ENCODE data around the gene FXYD2. TPM values are rescaled to one million over a fixed set of nuclear protein-coding genes. Genes with fewer than 3 reads are reported as not detected.

Gene FXYD2
- total and polyA plus RNA-seq, 7 experiments from 2014 or later, result 3.1 to 25.6 (median 5.6) TPM

DNA sequence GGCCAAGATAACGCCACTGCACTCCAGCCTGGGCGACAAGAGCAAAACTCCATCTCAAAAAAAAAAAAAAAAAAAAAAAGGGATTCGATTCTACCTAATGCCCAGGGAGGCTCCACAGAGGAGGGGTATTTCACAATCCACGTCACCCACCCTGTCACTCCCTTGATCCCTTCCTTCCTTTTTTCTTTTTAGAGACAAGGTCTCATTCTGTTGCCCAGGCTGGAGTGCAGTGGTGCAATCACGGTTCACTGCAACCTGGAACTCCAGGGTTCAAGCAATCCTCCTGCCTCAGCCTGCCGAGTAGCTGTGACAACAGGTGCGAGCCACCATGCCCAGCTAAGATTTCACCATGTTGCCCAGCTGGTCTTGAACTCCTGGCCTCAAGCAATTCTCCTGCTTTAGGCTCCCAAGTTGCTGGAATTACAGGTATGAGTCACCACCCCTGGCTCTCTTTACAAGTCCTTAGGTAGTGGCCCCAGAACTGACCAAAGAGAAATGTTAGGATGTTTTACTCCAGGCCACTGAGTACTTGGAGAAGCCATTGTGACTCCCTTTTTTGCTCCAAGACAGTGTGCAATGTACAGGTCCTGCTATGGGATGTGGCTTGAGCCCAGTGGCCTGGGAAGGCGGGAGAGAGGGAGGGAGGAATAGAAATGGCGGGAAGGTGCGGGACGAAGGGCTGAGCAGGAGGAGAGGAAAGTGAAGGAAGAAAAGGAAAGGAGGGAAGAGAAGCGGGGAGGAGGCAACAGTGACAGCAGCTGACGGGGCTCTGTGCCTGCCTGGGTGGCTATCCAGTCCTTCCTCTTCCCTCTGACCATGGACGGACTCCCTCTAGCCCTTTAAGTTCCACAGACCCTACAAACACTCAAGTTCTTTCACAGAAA, 11.8 kb upstream of the FXYD2 start:
- no peak overlapping the region for H3K4me3 Mint-ChIP-seq
- Histone ChIP-seq H3K9me3 (ENCODE audit: control insufficient read depth in 2 of 3, low read length in 3 of 3) (no peaks in the 10 kb centered on the region), H3K36me3 (ENCODE audit: control insufficient read depth in 2 of 3, insufficient read depth in 3 of 3, low read length in 3 of 3) (no peaks in the 10 kb centered on the region), H3K27ac (ENCODE audit: low read depth, low read length) (no peak overlapping the region), H3K4me1 (ENCODE audit: control insufficient read depth in 2 of 2, insufficient read depth in 2 of 2, low read length in 2 of 2) (peaks cover 2% of the 10 kb centered on the region in 2 donors), H3K27me3 (ENCODE audit: control insufficient read depth in 2 of 2, insufficient read depth in 2 of 2, low read length in 2 of 2) (no peaks in the 10 kb centered on the region), H3K4me3 (ENCODE audit: low read length) (no peak overlapping the region)
- DNase-seq, result no peak
- ATAC-seq, result no peak
- H3K36me3 Mint-ChIP-seq, result no peaks in the 10 kb centered on the region
- ChIA-PET POLR2A (interaction anchor here (0.8 to 1.2 kb wide), 2 partner anchors 163 to 215 kb away, joined by 3 read pairs; no protein-coding TSS in a partner anchor), CTCF (interaction anchor here (0.6 to 3.8 kb wide), 4 partner anchors 8 to 111 kb away, joined by 3 to 19 read pairs (median 5); partner anchors contain the start of gene FXYD2)
- peaks cover 0 to 35% (median 0%) of the 10 kb centered on the region in 5 donors for H3K27me3 Mint-ChIP-seq
- peak overlapping the region in 1 of 9 donors; percentile 34 for H3K27ac Mint-ChIP-seq
- no peaks in the 10 kb centered on the region for H3K9me3 Mint-ChIP-seq
- H3K4me1 Mint-ChIP-seq, result peaks cover 2 to 9% (median 7%) of the 10 kb centered on the region in 7 donors
- intact Hi-C loops (cut with micrococcal nuclease), result no loop called here

DNA sequence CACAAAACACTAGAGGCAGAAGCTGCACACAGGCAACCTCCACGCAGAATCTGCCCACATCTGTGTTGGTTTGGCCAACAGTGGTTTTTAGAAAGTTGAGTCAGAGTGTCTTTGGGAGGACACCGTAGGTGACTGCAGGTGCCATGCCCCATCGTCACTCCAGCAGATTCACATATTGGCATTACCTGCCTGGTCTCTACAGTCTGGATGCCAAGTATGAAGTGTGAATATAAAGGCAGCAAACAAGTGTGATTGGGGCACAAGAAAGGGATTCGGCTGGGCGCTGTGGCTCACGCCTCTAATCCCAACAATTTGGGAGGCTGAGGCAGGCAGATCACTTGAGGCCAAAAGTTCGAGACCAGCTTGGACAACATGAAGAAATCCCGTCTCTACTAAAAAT, 11.0 kb upstream of the FXYD2 start:
- Histone ChIP-seq H3K36me3 (ENCODE audit: control insufficient read depth in 2 of 3, insufficient read depth in 3 of 3, low read length in 3 of 3) (no peaks in the 10 kb centered on the region), H3K4me1 (ENCODE audit: control insufficient read depth in 2 of 2, insufficient read depth in 2 of 2, low read length in 2 of 2) (peaks cover 9 to 10% of the 10 kb centered on the region in 2 donors), H3K9me3 (ENCODE audit: control insufficient read depth in 2 of 3, low read length in 3 of 3) (no peaks in the 10 kb centered on the region), H3K27me3 (ENCODE audit: control insufficient read depth in 2 of 2, insufficient read depth in 2 of 2, low read length in 2 of 2) (no peaks in the 10 kb centered on the region), H3K4me3 (ENCODE audit: low read length) (no peak overlapping the region), H3K27ac (ENCODE audit: low read depth, low read length) (no peak overlapping the region)
- Mint-ChIP-seq H3K9me3 (no peaks in the 10 kb centered on the region), H3K27ac (no peak overlapping the region), H3K4me3 (no peak overlapping the region), H3K27me3 (peaks cover 0 to 31% (median 0%) of the 10 kb centered on the region in 5 donors), H3K36me3 (no peaks in the 10 kb centered on the region), H3K4me1 (peaks cover 10 to 17% (median 15%) of the 10 kb centered on the region in 7 donors)
- DNase-seq (peak in 1 of 9 donors; percentile 10), ATAC-seq (no peak)
- POLR2A ChIA-PET, result interaction anchor here (0.8 to 1.2 kb wide), 2 partner anchors 164 to 216 kb away, joined by 3 read pairs; no protein-coding TSS in a partner anchor
- intact Hi-C loops (cut with micrococcal nuclease), result no loop called here
- CTCF ChIA-PET, result interaction anchor here (0.6 to 3.8 kb wide), 4 partner anchors 13 to 112 kb away, joined by 3 to 19 read pairs (median 5); partner anchors contain the start of gene FXYD2

DNA sequence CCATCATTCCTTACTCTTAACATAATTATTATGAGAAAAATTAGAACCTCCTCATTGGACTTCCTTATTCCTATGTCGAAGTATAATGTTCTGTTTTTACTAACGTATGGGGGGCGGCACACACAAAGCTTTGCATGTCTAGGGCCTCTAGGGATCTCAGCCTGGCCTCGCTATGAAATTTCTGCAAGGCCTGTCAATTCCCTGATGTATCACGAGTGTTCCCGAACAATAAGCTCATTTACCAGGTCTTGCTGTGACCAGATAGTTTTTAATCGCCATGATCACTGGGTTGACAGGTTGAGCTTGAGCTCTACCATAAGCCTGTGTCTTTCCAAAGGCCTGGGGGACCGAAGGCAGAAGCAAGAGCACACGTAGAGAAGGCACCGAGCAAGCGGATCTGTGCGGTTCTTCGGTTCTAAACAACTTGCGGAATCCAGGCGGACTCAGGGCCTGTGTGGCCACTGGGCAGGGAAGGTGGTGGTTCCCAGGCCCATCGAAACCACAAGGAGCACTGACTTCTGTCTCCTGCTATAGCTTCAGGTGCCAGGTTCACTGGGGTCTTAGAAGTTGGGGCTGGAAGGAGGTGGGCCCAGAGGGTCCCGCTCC, 10.4 kb upstream of the FXYD2 start:
- H3K27ac Mint-ChIP-seq, result peak overlapping the region in 1 of 9 donors; percentile 7
- CTCF ChIA-PET, result interaction anchor here (0.6 to 3.8 kb wide), 7 partner anchors 10 to 337 kb away, joined by 3 to 19 read pairs (median 4); partner anchors contain the start of gene FXYD2

DNA sequence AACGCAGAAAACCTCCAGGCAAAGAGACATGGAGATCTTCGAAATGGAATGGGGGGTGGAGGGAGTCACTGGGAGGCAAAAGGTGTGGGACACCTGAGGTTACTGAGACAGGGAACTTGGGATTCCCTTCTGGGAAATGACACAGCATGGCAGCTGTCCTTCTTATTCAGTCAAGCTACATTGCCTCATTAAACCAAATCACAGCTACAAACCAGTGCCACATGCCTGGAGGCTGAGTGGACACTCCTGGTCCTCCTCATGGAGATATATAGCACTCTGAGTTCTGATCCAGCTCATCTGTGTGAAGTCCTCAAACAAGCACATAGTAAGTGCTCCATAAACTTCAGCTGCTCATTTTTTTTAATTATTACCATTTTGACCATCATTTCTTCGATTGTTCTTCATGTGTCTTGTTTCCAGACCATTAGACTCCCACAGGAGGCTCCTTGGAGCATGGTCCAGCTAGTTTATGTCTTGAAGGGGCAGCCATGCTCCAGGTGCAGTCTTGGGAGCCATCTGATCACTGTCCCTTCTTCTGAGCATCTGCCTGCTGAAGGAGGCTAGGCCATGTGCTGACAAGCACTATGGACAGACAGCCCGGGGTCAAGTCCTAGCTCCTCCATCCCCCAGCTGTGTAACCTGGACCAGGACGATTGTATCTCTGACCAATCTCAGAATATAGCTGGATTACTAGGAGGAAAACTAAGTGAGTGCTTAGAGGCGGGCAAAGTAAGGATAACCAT, 9.7 kb upstream of the FXYD2 start:
- no peaks in the 10 kb centered on the region for H3K9me3 ChIP-seq (ENCODE audit: control insufficient read depth in 2 of 3, low read length in 3 of 3)
- intact Hi-C loops (cut with micrococcal nuclease), result no loop called here
- no peak overlapping the region for H3K4me3 ChIP-seq (ENCODE audit: low read length)
- Mint-ChIP-seq H3K27me3 (peaks cover 0 to 25% (median 0%) of the 10 kb centered on the region in 5 donors), H3K4me1 (peaks cover 16 to 28% (median 21%) of the 10 kb centered on the region in 7 donors), H3K27ac (peak overlapping the region in 4 of 9 donors; percentile 0 to 89 (median 40)), H3K4me3 (no peak overlapping the region), H3K36me3 (no peaks in the 10 kb centered on the region), H3K9me3 (no peaks in the 10 kb centered on the region)
- H3K27ac ChIP-seq (ENCODE audit: low read depth, low read length), result no peak overlapping the region
- no peak for ATAC-seq
- no peak for DNase-seq
- CTCF ChIA-PET, result interaction anchor here (0.6 to 3.8 kb wide), 7 partner anchors 10 to 337 kb away, joined by 3 to 19 read pairs (median 4); partner anchors contain the start of gene FXYD2
- POLR2A ChIA-PET, result interaction anchor here (0.8 to 1.1 kb wide), 2 partner anchors 11 kb away, joined by 3 to 5 read pairs; no protein-coding TSS in a partner anchor
- H3K36me3 ChIP-seq (ENCODE audit: control insufficient read depth in 2 of 3, insufficient read depth in 3 of 3, low read length in 3 of 3), result no peaks in the 10 kb centered on the region
- H3K4me1 ChIP-seq (ENCODE audit: control insufficient read depth in 2 of 2, insufficient read depth in 2 of 2, low read length in 2 of 2), result peaks cover 17 to 19% of the 10 kb centered on the region in 2 donors
- H3K27me3 ChIP-seq (ENCODE audit: control insufficient read depth in 2 of 2, insufficient read depth in 2 of 2, low read length in 2 of 2), result no peaks in the 10 kb centered on the region

More for the DNA sequence above, 10.4 kb upstream of the FXYD2 start:
- POLR2A ChIA-PET, result interaction anchor here (0.8 to 1.2 kb wide), 2 partner anchors 12 to 216 kb away, joined by 3 read pairs; no protein-coding TSS in a partner anchor
- no peaks in the 10 kb centered on the region for H3K9me3 ChIP-seq (ENCODE audit: control insufficient read depth in 2 of 3, low read length in 3 of 3)
- no peak overlapping the region for H3K4me3 ChIP-seq (ENCODE audit: low read length)
- no peaks in the 10 kb centered on the region for H3K36me3 ChIP-seq (ENCODE audit: control insufficient read depth in 2 of 3, insufficient read depth in 3 of 3, low read length in 3 of 3)
- intact Hi-C loops (cut with micrococcal nuclease), result no loop called here
- no peak for ATAC-seq
- Mint-ChIP-seq H3K4me1 (peaks cover 16 to 23% (median 21%) of the 10 kb centered on the region in 7 donors), H3K4me3 (no peak overlapping the region), H3K9me3 (no peaks in the 10 kb centered on the region), H3K36me3 (no peaks in the 10 kb centered on the region), H3K27me3 (peaks cover 0 to 28% (median 0%) of the 10 kb centered on the region in 5 donors)
- H3K27ac ChIP-seq (ENCODE audit: low read depth, low read length), result no peak overlapping the region
- no peaks in the 10 kb centered on the region for H3K27me3 ChIP-seq (ENCODE audit: control insufficient read depth in 2 of 2, insufficient read depth in 2 of 2, low read length in 2 of 2)
- peaks cover 15 to 16% of the 10 kb centered on the region in 2 donors for H3K4me1 ChIP-seq (ENCODE audit: control insufficient read depth in 2 of 2, insufficient read depth in 2 of 2, low read length in 2 of 2)
- DNase-seq, result no peak

DNA sequence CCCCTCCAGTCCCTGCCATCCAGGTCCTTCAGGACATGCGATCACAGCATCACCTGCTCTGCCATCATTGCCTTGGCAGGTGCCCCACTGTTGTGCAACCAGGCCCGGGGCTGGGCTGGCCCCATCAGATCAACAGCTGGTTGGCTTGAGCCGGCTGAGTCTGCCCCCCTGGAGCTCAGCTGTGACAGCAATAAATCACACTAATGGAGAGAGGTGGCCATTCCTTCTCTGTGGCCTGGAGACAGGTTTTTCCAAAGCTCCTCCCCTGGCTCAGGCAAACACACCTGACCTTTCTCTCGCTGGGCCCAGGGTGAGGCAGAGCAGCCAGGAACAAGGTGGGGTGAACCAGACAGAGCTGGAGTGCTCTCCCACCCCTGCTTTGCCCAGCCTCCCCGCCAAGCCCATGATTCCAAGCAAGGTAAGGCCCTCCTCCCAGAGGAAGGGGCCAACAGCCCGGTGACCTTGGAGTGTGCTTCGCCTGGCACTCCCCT, 8.9 kb upstream of the FXYD2 start:
- Mint-ChIP-seq H3K27me3 (peaks cover 0 to 18% (median 0%) of the 10 kb centered on the region in 5 donors), H3K36me3 (no peaks in the 10 kb centered on the region), H3K27ac (peak overlapping the region in 1 of 9 donors; percentile 0), H3K4me1 (peaks cover 16 to 36% (median 24%) of the 10 kb centered on the region in 7 donors), H3K4me3 (no peak overlapping the region), H3K9me3 (no peaks in the 10 kb centered on the region)
- Histone ChIP-seq H3K9me3 (ENCODE audit: control insufficient read depth in 2 of 3, low read length in 3 of 3) (no peaks in the 10 kb centered on the region), H3K27ac (ENCODE audit: low read depth, low read length) (no peak overlapping the region), H3K4me3 (ENCODE audit: low read length) (no peak overlapping the region), H3K4me1 (ENCODE audit: control insufficient read depth in 2 of 2, insufficient read depth in 2 of 2, low read length in 2 of 2) (peaks cover 25 to 27% of the 10 kb centered on the region in 2 donors), H3K36me3 (ENCODE audit: control insufficient read depth in 2 of 3, insufficient read depth in 3 of 3, low read length in 3 of 3) (no peaks in the 10 kb centered on the region), H3K27me3 (ENCODE audit: control insufficient read depth in 2 of 2, insufficient read depth in 2 of 2, low read length in 2 of 2) (no peaks in the 10 kb centered on the region)
- POLR2A ChIA-PET, result interaction anchor here (1.1 kb wide), 1 partner anchor 10 kb away, joined by 5 read pairs; no protein-coding TSS in a partner anchor
- DNase-seq (peak in 1 of 9 donors; percentile 17), ATAC-seq (no peak)
- CTCF ChIA-PET, result interaction anchor here (0.7 to 3.8 kb wide), 10 partner anchors 9 to 339 kb away, joined by 3 to 19 read pairs (median 4); partner anchors contain the start of gene FXYD2
- intact Hi-C loops (cut with micrococcal nuclease), result no loop called here

Measured in naive thymus-derived CD4-positive, alpha-beta T cell (primary cell).